HUES64 (cell line): Measurements from ENCODE around the gene FIGNL2.

ENCODE experiments used
- H3K27ac ChIP-seq: 2 replicates; pipeline ENCODE4 v1.7.0; 2013; ENCODE audit warnings: low read depth, low read length, inconsistent platforms
- H3K27me3 ChIP-seq: 2 replicates; pipeline ENCODE4 v1.6.1; 2013; ENCODE audit warnings: mild to moderate bottlenecking, low read length; ENCODE audit not compliant: insufficient read depth
- H3K36me3 ChIP-seq: 2 replicates; pipeline ENCODE4 v1.6.1; 2013; ENCODE audit warnings: mild to moderate bottlenecking, low read length; ENCODE audit not compliant: insufficient read depth
- H3K4me1 ChIP-seq: 2 replicates; pipeline ENCODE4 v1.6.1; 2013; ENCODE audit warnings: mild to moderate bottlenecking, low read length, moderate library complexity; ENCODE audit not compliant: insufficient read depth
- H3K4me3 ChIP-seq: 2 replicates; pipeline ENCODE4 v1.5.1; 2013; ENCODE audit warnings: mild to moderate bottlenecking, low read length, moderate library complexity
- H3K9ac ChIP-seq: 2 replicates; pipeline ENCODE4 v1.6.1; 2013; ENCODE audit warnings: mild to moderate bottlenecking, low read depth, low read length
- H3K9me3 ChIP-seq: 2 replicates; pipeline ENCODE4 v1.6.1; 2013; ENCODE audit warnings: low read depth, low read length; ENCODE audit not compliant: insufficient read depth
- WGBS: fragments of 150-250, 120-280 bp; methylation state at CpG from one replicate; pipeline ENCODE4 v1.1.7; 2013; ENCODE audit warnings: missing lambda C conversion rate; 5-methylcytosine and 5-hydroxymethylcytosine counted together

The FIGNL2 gene

GRCh38 chr12:51873251-51873994 lies 24.9 kb upstream of the FIGNL2 start:
- no peaks in the 10 kb centered on the region for H3K9me3 ChIP-seq
- peaks cover 31% of the 10 kb centered on the region for H3K4me1 ChIP-seq

GRCh38 chr12:51872689-51872981 lies 24.1 kb upstream of the FIGNL2 start:
- WGBS, result 93% methylated on average over 3 of the region's 3 CpGs

More at GRCh38 chr12:51873251-51873994, 24.9 kb upstream of the FIGNL2 start:
- Histone ChIP-seq H3K4me3 (no peak overlapping the region), H3K36me3 (no peaks in the 10 kb centered on the region), H3K27ac (no peak overlapping the region), H3K27me3 (peaks cover 33% of the 10 kb centered on the region), H3K9ac (no peak overlapping the region)
- WGBS, result 77% methylated on average over 8 of the region's 8 CpGs

DNA sequence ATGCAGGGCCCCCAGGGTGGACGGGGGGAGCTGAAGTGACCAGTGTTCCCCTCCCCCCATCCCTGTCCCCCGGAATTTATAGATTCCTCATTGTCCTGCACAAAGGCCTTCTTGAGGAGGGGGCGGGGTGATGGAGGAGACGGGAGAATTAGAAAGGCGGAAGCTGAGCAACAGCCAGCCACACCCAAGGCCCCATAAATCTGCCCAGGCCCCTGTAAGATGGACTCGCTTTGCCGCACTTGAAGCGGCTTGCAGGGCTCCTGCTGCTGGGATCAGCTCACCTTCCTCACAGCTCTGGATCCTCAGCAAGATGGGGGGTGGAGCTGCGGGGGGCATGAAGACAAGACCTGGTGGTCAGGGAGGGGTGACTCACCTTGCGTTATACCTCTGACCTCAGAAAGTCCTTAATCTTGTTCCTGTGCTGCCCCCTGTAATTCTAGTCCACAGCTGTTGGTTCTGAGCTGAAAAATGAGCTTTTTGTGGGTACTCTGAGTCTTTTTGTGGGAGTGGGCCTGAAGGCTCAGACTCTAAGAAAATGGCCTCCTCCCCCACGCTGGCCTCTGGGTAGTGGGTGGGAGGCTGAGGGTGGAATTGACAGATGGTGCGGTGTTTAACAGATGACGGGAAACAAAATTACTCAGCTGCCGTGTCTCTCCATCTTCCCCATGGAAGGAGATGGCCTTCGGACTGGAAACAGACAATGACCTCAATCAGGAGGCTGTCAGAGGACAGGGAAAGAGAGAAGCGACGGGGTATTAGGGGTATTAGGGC lies 23.6 kb upstream of the FIGNL2 start:
- no peaks in the 10 kb centered on the region for H3K9me3 ChIP-seq
- no peak overlapping the region for H3K4me3 ChIP-seq
- H3K36me3 ChIP-seq, result no peaks in the 10 kb centered on the region
- peaks cover 46% of the 10 kb centered on the region for H3K27me3 ChIP-seq
- peaks cover 33% of the 10 kb centered on the region for H3K4me1 ChIP-seq
- no peak overlapping the region for H3K9ac ChIP-seq
- H3K27ac ChIP-seq, result no peak overlapping the region
- 80% methylated on average over 16 of the region's 17 CpGs for WGBS

More at GRCh38 chr12:51872689-51872981, 24.1 kb upstream of the FIGNL2 start:
- Histone ChIP-seq H3K9me3 (no peaks in the 10 kb centered on the region), H3K9ac (no peak overlapping the region), H3K36me3 (no peaks in the 10 kb centered on the region), H3K4me3 (no peak overlapping the region), H3K27me3 (peaks cover 41% of the 10 kb centered on the region), H3K27ac (no peak overlapping the region), H3K4me1 (peaks cover 33% of the 10 kb centered on the region)

DNA sequence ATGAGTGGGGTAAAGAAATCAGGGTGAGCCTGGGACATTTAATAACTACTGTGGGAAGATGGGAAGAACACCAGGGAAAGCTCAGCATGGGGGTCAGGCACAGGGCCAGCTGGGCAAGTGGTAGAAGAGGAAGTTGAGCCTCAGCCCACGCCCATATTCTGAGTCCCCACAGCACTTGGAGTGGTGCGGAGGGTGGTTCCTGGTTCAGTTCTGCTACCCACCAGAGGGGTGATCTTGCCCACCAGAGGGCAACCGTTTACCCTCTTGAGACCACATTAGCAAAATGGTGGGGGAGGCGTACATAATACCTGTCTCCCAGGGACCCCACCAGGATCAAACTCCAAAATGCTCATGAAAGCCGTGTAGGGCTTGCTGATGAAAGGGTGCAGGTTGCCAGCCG lies 22.6 kb upstream of the FIGNL2 start:
- no peaks in the 10 kb centered on the region for H3K9me3 ChIP-seq
- peaks cover 46% of the 10 kb centered on the region for H3K27me3 ChIP-seq
- 86% methylated on average over 6 of the region's 6 CpGs for WGBS
- H3K4me3 ChIP-seq, result no peak overlapping the region
- peaks cover 40% of the 10 kb centered on the region for H3K4me1 ChIP-seq
- H3K9ac ChIP-seq, result no peak overlapping the region
- no peaks in the 10 kb centered on the region for H3K36me3 ChIP-seq
- H3K27ac ChIP-seq, result no peak overlapping the region

DNA sequence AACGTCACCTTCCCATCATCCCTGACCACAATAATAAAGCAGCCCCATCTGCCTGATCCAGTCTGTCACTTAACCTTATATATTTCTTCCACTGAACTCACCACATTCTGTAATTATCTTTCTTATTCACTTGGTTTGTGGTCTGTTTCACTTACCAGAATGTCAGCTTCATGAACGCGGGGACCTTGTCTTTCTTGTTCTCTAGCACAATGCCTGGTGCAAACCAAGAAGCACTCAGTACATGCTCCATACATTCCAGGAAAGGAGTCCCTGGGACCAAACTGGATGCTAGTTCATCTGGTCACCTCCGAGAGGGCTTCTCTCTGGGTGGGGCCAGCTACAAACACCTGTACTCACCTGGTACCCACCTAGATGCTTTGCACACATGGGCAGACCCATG lies 22.0 kb upstream of the FIGNL2 start:
- Histone ChIP-seq H3K27ac (no peak overlapping the region), H3K27me3 (peaks cover 51% of the 10 kb centered on the region)

DNA sequence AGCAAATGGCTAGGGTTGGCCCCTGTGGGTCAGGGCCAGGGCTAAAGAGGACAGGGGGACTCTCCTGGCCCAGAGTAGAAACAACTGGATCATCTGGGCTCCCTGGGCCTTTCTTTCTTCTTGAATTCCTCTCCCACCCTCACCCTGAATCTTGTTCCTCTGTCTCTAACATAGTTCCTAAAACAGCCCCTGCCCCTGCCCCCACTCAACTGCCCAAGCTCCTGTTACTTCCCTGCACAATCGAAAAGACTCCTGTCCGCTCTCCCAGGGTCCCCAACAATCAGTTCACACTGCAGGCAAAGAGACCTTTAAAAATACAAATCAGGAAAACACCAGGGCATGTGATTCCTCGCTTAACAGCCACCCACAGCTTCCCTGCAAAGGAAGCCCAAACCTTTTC lies 21.4 kb upstream of the FIGNL2 start:
- WGBS, result 37% methylated on average over 3 of the region's 3 CpGs
- peaks cover 55% of the 10 kb centered on the region for H3K27me3 ChIP-seq

More for the DNA sequence above, 22.0 kb upstream of the FIGNL2 start:
- Histone ChIP-seq H3K9me3 (no peaks in the 10 kb centered on the region), H3K4me3 (no peak overlapping the region), H3K36me3 (no peaks in the 10 kb centered on the region), H3K9ac (no peak overlapping the region), H3K4me1 (peaks cover 46% of the 10 kb centered on the region)
- WGBS, result 81% methylated on average over 4 of the region's 4 CpGs

DNA sequence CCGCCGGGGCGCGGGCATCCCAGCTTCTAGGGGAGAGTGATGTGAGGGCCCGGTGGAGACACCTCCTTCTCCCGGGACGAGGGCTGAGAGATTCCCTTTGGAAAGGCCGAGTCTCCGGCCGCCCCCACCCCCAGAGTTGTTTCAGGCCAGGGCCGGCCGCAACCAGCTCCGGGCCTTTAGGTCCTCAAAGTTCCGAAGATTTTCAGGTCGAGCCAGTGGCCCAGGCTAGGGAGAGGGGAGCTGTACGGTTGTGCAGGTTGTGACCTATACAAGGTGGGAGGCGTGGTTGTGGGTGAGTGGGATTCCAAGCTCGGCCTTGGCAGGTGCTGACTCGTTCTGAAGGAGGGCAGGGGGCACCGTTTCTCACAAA lies 21.0 kb upstream of the FIGNL2 start:
- peak overlapping the region; percentile 68 for H3K4me3 ChIP-seq
- no peaks in the 10 kb centered on the region for H3K9me3 ChIP-seq
- WGBS, result 6% methylated on average over 20 of the region's 20 CpGs
- H3K9ac ChIP-seq, result peak overlapping the region; percentile 70; the same call in 1 of the 2 replicates
- H3K4me1 ChIP-seq, result peaks cover 57% of the 10 kb centered on the region
- no peaks in the 10 kb centered on the region for H3K36me3 ChIP-seq
- H3K27ac ChIP-seq, result no peak overlapping the region; the same call in 1 of the 2 replicates
- H3K27me3 ChIP-seq, result peaks cover 55% of the 10 kb centered on the region

More for the DNA sequence above, 21.4 kb upstream of the FIGNL2 start:
- Histone ChIP-seq H3K4me1 (peaks cover 52% of the 10 kb centered on the region), H3K27ac (no peak overlapping the region; the same call in 1 of the 2 replicates), H3K36me3 (no peaks in the 10 kb centered on the region), H3K4me3 (peak overlapping the region; percentile 68), H3K9me3 (no peaks in the 10 kb centered on the region), H3K9ac (no peak overlapping the region)

GRCh38 chr12:51868821-51869495 lies 20.4 kb upstream of the FIGNL2 start:
- H3K27me3 ChIP-seq, result peaks cover 55% of the 10 kb centered on the region
- H3K9me3 ChIP-seq, result no peaks in the 10 kb centered on the region
- WGBS, result 3% methylated on average over 67 of the region's 67 CpGs
- H3K9ac ChIP-seq, result peak overlapping the region; percentile 70
- peaks cover 57% of the 10 kb centered on the region for H3K4me1 ChIP-seq
- peak overlapping the region; percentile 68 for H3K4me3 ChIP-seq
- no peak overlapping the region for H3K27ac ChIP-seq
- no peaks in the 10 kb centered on the region for H3K36me3 ChIP-seq

- Histone ChIP-seq H3K9ac (no peak overlapping the region), H3K4me3 (no peak overlapping the region), H3K36me3 (no peaks in the 10 kb centered on the region), H3K9me3 (no peaks in the 10 kb centered on the region), H3K27ac (no peak overlapping the region), H3K27me3 (peaks cover 55% of the 10 kb centered on the region), H3K4me1 (peaks cover 64% of the 10 kb centered on the region)
- 89% methylated on average over 12 of the region's 12 CpGs for WGBS
Measured at GRCh38 chr12:51867796-51868428, 19.4 kb upstream of the FIGNL2 start.

DNA sequence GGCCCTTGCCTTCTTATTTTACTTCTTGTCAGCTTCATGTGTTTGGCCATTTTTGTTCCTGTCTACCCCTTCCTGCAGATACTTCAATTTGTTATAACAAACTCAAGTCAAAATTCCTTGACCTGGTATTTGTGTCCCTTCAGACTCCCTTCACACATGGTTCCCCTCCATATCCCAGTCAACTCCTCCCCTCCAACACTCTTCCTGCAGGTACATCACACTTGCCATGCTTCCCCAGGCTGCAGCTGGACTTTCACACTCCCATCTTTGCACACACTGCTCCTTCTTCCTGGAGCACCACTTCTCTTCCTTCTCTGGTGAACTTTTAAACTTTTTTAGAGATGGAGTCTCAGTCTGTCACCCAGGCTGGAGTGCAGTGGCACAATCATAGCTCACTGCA lies 18.9 kb upstream of the FIGNL2 start:
- Histone ChIP-seq H3K36me3 (no peaks in the 10 kb centered on the region), H3K27ac (no peak overlapping the region), H3K4me1 (peaks cover 65% of the 10 kb centered on the region), H3K27me3 (peaks cover 57% of the 10 kb centered on the region), H3K4me3 (no peak overlapping the region), H3K9ac (no peak overlapping the region), H3K9me3 (no peaks in the 10 kb centered on the region)

DNA sequence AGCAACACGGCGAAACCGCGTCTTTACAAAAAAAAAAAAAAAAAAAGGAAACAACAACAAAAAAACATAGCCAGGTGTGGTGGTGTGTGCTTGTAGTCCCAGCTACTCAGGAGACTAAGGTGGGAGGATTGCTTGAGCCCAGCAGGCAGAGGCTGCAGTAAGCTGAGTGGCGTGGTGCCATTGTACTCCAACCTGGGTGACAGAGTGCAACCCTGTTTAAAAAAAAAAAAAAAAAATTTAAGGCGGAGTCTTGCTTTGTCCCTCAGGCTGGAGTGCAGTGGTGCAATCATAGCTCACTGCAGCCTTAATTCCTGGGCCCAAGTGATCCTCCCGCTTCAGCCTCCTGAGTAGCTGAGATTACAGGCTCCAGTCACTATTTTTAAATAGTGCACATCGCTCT lies 18.2 kb upstream of the FIGNL2 start:
- H3K4me3 ChIP-seq, result no peak overlapping the region
- no peaks in the 10 kb centered on the region for H3K9me3 ChIP-seq
- peaks cover 61% of the 10 kb centered on the region for H3K27me3 ChIP-seq
- WGBS, result 81% methylated on average over 6 of the region's 8 CpGs
- H3K4me1 ChIP-seq, result peaks cover 59% of the 10 kb centered on the region
- H3K27ac ChIP-seq, result no peak overlapping the region
- H3K36me3 ChIP-seq, result no peaks in the 10 kb centered on the region
- H3K9ac ChIP-seq, result no peak overlapping the region
